Karpas-422 (cell line): Measurements from ENCODE around the gene SLC25A44. TPM values are rescaled to one million over a fixed set of nuclear protein-coding genes. Genes with fewer than 3 reads are reported as not detected.

Experiments used
- DNase-seq: peaks from one replicate; pipeline ENCODE4 v3.0.0-alpha.2; 2015
- H2AFZ ChIP-seq: fragments of 200-600 bp; sonication (generic); 2 replicates; pipeline ENCODE4 v1.6.1; 2014; ENCODE audit warnings: antibody characterized with exemption, low read length, mixed read lengths
- H3K27ac ChIP-seq: fragments of 200-600 bp; sonication (generic); 2 replicates; pipeline ENCODE4 v1.5.1; 2014; ENCODE audit warnings: mild to moderate bottlenecking, low read length, moderate library complexity
- H3K27me3 ChIP-seq: fragments of 200-600 bp; sonication (generic); 2 replicates; pipeline ENCODE4 v1.6.1; 2014; ENCODE audit warnings: low read length, mixed read lengths
- H3K36me3 ChIP-seq: fragments of 200-600 bp; sonication (generic); 2 replicates; pipeline ENCODE4 v1.6.1; 2014; ENCODE audit warnings: low read length, mixed read lengths; ENCODE audit not compliant: insufficient read depth
- H3K4me1 ChIP-seq: fragments of 200-600 bp; sonication (generic); 2 replicates; pipeline ENCODE4 v1.6.1; 2014; ENCODE audit warnings: mild to moderate bottlenecking, low read length, mixed read lengths
- H3K4me2 ChIP-seq: fragments of 200-600 bp; sonication (generic); 2 replicates; pipeline ENCODE4 v1.6.1; 2014; ENCODE audit warnings: low read length, low read depth, mild to moderate bottlenecking; ENCODE audit not compliant: poor library complexity, severe bottlenecking
- H3K4me3 ChIP-seq: fragments of 200-600 bp; sonication (generic); 2 replicates; pipeline ENCODE4 v1.5.1; 2014; ENCODE audit warnings: mild to moderate bottlenecking, antibody characterized with exemption, low read length, mixed read lengths
- H3K79me2 ChIP-seq: fragments of 200-600 bp; sonication (generic); 2 replicates; pipeline ENCODE4 v1.6.1; 2014; ENCODE audit warnings: mild to moderate bottlenecking, low read length, mixed read lengths
- H3K9ac ChIP-seq: fragments of 200-600 bp; sonication (generic); 2 replicates; pipeline ENCODE4 v1.6.0; 2014; ENCODE audit warnings: low read length
- H3K9me2 ChIP-seq: fragments of 200-600 bp; sonication (generic), shearing (Covaris generic); replicated peaks from 2 replicates; pipeline ENCODE4 v1.6.0; 2014; ENCODE audit warnings: mild to moderate bottlenecking, low read length, moderate library complexity; ENCODE audit not compliant: insufficient read depth
- H3K9me3 ChIP-seq: fragments of 300-700, 200-600 bp; sonication (generic); 2 replicates; pipeline ENCODE4 v1.6.1; 2014; ENCODE audit warnings: low read length, mixed read lengths
- H4K20me1 ChIP-seq: fragments of 200-600 bp; sonication (generic); 2 replicates; pipeline ENCODE4 v1.6.1; 2014; ENCODE audit warnings: mild to moderate bottlenecking, antibody characterized with exemption, low read length, low read depth; ENCODE audit not compliant: insufficient read depth
- total RNA-seq: library from RNA; depleted of rRNA; stranded (reverse); fragments of >200 nt; shearing (Covaris generic); gene quantifications from 2 replicates; pipeline ENCODE4 v1.2.3, GENCODE V29; 2014; ENCODE audit warnings: low replicate concordance

Gene SLC25A44
- total RNA-seq, 1 experiment from 2014 or later = 24.0 TPM

- no peak for DNase-seq
- H3K79me2 ChIP-seq = peaks cover 72% of the 10 kb centered on the region
- H3K4me1 ChIP-seq = peaks cover 3% of the 10 kb centered on the region; the same call in 1 of the 2 replicates
- no peaks in the 10 kb centered on the region for H3K27me3 ChIP-seq
- no peak overlapping the region for H2AFZ ChIP-seq
- no peak overlapping the region for H3K4me2 ChIP-seq
- H3K9me3 ChIP-seq = no peaks in the 10 kb centered on the region
- no peaks in the 10 kb centered on the region for H4K20me1 ChIP-seq
- H3K9ac ChIP-seq = no peak overlapping the region
- H3K4me3 ChIP-seq = no peak overlapping the region
- H3K27ac ChIP-seq = no peak overlapping the region
- no peaks in the 10 kb centered on the region for H3K9me2 ChIP-seq
- H3K36me3 ChIP-seq = peaks cover 33% of the 10 kb centered on the region; the same call in 1 of the 2 replicates
These were observed 9.4 kb downstream of the SLC25A44 start for GRCh38 chr1:156203331-156203730.

DNA sequence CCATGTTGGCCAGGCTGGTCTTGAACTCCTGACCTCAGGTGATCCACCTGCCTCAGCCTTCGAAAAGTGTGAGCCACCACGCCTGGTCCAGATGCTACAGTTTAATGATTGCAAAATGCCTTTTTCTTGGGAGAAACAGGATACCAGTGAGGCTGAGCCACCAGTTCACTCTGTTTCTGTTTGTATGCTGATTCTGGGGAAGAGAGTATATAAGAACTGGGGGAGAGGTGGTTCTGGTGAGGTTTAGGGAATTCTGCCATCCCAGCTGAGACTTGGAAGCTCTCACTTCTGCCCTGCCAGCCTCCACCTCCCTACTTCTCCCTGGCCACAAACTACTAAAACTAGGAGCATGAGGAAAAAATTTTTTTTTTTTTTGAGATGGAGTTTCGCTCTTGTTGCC, 10.8 kb downstream of the SLC25A44 start:
- peaks cover 3% of the 10 kb centered on the region; the same call in 1 of the 2 replicates for H3K4me1 ChIP-seq
- H3K36me3 ChIP-seq = peaks cover 38% of the 10 kb centered on the region; the same call in 1 of the 2 replicates
- H3K9me3 ChIP-seq = no peaks in the 10 kb centered on the region
- H3K4me3 ChIP-seq = no peak overlapping the region
- H3K9me2 ChIP-seq = no peaks in the 10 kb centered on the region
- H2AFZ ChIP-seq = no peak overlapping the region
- no peak overlapping the region for H3K27ac ChIP-seq
- no peaks in the 10 kb centered on the region for H3K27me3 ChIP-seq
- H3K9ac ChIP-seq = no peak overlapping the region
- H3K79me2 ChIP-seq = peaks cover 59% of the 10 kb centered on the region
- no peak for DNase-seq
- no peak overlapping the region for H3K4me2 ChIP-seq
- no peaks in the 10 kb centered on the region for H4K20me1 ChIP-seq

DNA sequence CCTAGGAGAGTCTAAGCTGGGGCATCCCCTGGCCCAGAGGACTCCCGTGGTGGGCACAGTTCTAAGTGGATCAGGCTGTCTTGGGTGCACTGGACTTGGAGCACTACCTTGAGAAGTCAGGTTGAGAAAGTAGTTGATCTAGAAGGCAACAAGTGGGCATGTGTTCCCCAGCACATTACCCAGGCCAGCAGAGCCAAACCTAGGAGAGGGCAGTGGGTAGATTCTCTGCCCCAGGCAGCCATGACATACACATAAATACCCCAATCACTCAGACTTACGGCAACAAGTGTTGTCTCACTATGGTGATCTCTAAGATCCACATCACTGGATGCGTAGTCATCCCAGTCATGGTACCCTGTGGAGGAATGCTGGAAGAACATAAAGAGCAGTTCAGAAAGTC, 17.3 kb downstream of the SLC25A44 start:
- no peak overlapping the region for H3K4me3 ChIP-seq
- no peaks in the 10 kb centered on the region for H3K9me3 ChIP-seq
- H2AFZ ChIP-seq = no peak overlapping the region
- H3K36me3 ChIP-seq = 0 out of 2 replicates have a peak, but pooled peaks cover 10% of the 10 kb centered on the region
- no peaks in the 10 kb centered on the region for H3K27me3 ChIP-seq
- H4K20me1 ChIP-seq = no peaks in the 10 kb centered on the region
- H3K9ac ChIP-seq = no peak overlapping the region
- H3K79me2 ChIP-seq = peaks cover 24% of the 10 kb centered on the region
- H3K4me2 ChIP-seq = no peak overlapping the region
- H3K9me2 ChIP-seq = no peaks in the 10 kb centered on the region
- no peak overlapping the region for H3K27ac ChIP-seq
- DNase-seq = no peak
- H3K4me1 ChIP-seq = peaks cover 19% of the 10 kb centered on the region

GRCh38 chr1:156212130-156212529, 18.2 kb downstream of the SLC25A44 start:
- H3K4me1 ChIP-seq = peaks cover 19% of the 10 kb centered on the region
- H3K9ac ChIP-seq = peak overlapping the region; percentile 87
- DNase-seq = no peak
- 0 out of 2 replicates have a peak, but pooled peaks cover 5% of the 10 kb centered on the region for H3K36me3 ChIP-seq
- H3K79me2 ChIP-seq = peaks cover 19% of the 10 kb centered on the region
- no peaks in the 10 kb centered on the region for H4K20me1 ChIP-seq
- no peaks in the 10 kb centered on the region for H3K27me3 ChIP-seq
- H3K4me2 ChIP-seq = peak overlapping the region; percentile 98
- peak overlapping the region; percentile 53 for H3K27ac ChIP-seq
- no peaks in the 10 kb centered on the region for H3K9me2 ChIP-seq
- H3K9me3 ChIP-seq = no peaks in the 10 kb centered on the region
- 0 out of 2 replicates have a peak overlapping the region, but pooled peaks have one; percentile 31 for H2AFZ ChIP-seq
- peak overlapping the region; percentile 92 for H3K4me3 ChIP-seq

DNA sequence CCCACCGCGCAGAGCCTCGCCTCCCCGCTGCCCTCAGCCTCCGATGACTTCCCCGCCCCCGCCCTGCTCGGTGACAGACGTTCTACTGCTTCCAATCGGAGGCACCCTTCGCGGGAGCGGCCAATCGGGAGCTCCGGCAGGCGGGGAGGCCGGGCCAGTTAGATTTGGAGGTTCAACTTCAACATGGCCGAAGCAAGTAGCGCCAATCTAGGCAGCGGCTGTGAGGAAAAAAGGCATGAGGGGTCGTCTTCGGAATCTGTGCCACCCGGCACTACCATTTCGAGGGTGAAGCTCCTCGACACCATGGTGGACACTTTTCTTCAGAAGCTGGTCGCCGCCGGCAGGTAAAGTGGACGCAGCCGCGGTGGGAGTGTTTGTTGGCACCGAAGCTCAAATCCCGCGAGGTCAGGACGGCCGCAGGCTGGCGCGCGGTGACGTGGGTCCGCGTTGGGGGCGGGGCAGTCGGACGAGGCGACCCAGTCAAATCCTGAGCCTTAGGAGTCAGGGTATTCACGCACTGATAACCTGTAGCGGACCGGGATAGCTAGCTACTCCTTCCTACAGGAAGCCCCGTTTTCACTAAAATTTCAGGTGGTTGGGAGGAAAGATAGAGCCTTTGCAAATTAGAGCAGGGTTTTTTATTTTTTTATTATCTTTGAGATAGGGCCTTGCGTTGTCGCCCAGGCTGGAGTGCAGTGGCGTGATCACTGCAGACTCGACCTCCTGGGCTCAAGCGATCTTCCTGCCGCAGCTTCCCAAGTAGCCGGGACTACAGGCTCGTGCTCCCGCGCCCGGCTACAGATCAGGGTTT, 19.1 kb downstream of the SLC25A44 start, which contains the start of gene PMF1:
PMF1 (plus strand) TSS at position 175 of the 811 bp plus-strand sequence; CDS start at position 184, 9 bp downstream.
- Histone ChIP-seq H4K20me1 (no peaks in the 10 kb centered on the region), H3K9me3 (no peaks in the 10 kb centered on the region), H3K4me2 (peak within 1 kb of the TSS; percentile 98), H2AFZ (peak within 1 kb of the TSS; percentile 64), H3K36me3 (0 out of 2 replicates have a peak, but pooled peaks cover 5% of the 10 kb centered on the region), H3K4me1 (peaks cover 19% of the 10 kb centered on the region), H3K27ac (peak within 1 kb of the TSS; percentile 77), H3K4me3 (peak within 1 kb of the TSS; percentile 92), H3K79me2 (peaks cover 25% of the 10 kb centered on the region), H3K9ac (peak within 1 kb of the TSS; percentile 87), H3K27me3 (no peaks in the 10 kb centered on the region), H3K9me2 (no peaks in the 10 kb centered on the region)
- peak; percentile 98 for DNase-seq

- H4K20me1 ChIP-seq = no peaks in the 10 kb centered on the region
- peaks cover 27% of the 10 kb centered on the region for H3K79me2 ChIP-seq
- 0 out of 2 replicates have a peak, but pooled peaks cover 5% of the 10 kb centered on the region for H3K36me3 ChIP-seq
- no peaks in the 10 kb centered on the region for H3K9me2 ChIP-seq
- peak overlapping the region; percentile 87 for H3K9ac ChIP-seq
- DNase-seq = no peak
- H3K4me1 ChIP-seq = peaks cover 19% of the 10 kb centered on the region
- H3K27me3 ChIP-seq = no peaks in the 10 kb centered on the region
- peak overlapping the region; percentile 77 for H3K27ac ChIP-seq
- peak overlapping the region; percentile 92 for H3K4me3 ChIP-seq
- H3K9me3 ChIP-seq = no peaks in the 10 kb centered on the region
- H2AFZ ChIP-seq = peak overlapping the region; percentile 64; the same call in 1 of the 2 replicates
- peak overlapping the region; percentile 98 for H3K4me2 ChIP-seq
These were observed 19.7 kb downstream of the SLC25A44 start for GRCh38 chr1:156213644-156213966.

DNA sequence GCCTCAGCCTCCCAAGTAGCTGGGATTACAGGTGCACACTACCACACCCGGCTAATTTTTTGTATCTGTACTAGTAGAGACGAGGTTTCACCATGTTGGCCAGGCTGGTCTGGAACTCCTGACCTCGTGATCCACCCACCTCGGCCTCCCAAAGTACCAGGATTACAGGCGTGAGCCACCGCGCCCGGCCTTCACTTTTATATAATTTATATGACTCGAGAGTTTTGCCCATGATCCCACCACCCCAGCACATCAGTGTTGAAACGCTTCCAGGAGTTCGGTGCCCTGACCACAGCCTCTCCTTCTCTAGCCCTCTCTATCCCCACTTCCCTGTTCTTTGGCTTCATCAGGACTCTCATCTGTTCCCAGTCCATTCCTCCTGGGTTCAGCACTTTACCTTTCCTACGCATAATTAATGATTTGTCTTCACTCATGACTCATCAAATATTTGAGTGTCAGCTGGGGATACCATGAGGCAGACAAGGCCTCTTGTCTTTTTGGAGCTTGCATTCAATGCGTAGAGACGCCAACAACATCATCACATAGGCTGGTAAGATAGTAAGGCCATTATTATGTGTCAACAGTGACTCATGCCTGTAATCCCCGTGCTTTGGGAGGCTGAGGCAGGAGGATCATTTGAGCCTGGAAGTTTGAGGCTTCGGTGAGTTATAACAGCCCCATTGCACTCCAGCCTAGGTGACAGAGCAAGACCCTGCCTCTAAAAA, 20.3 kb downstream of the SLC25A44 start:
- peak overlapping the region; percentile 92 for H3K4me3 ChIP-seq

More for the DNA sequence above, 20.3 kb downstream of the SLC25A44 start:
- no peaks in the 10 kb centered on the region for H3K9me3 ChIP-seq
- H3K9ac ChIP-seq = peak overlapping the region; percentile 87
- no peak for DNase-seq
- H3K4me2 ChIP-seq = peak overlapping the region; percentile 98
- H2AFZ ChIP-seq = no peak overlapping the region
- H3K27me3 ChIP-seq = no peaks in the 10 kb centered on the region
- H3K9me2 ChIP-seq = no peaks in the 10 kb centered on the region
- H3K4me1 ChIP-seq = peaks cover 19% of the 10 kb centered on the region
- H3K36me3 ChIP-seq = no peaks in the 10 kb centered on the region
- no peaks in the 10 kb centered on the region for H4K20me1 ChIP-seq
- peak overlapping the region; percentile 77; the same call in 1 of the 2 replicates for H3K27ac ChIP-seq
- H3K79me2 ChIP-seq = peaks cover 27% of the 10 kb centered on the region
